Testis (tissue), 2 donors: Measurements from ENCODE around the gene RNF31.

Experiments used
- POLR2A ChIP-seq: fragments of 450-650 bp; IDR thresholded peaks from one replicate; pipeline ENCODE4 v1.6.1; 2017; ENCODE audit warnings: antibody characterized with exemption, mild to moderate bottlenecking, moderate library complexity
- TF ChIP-seq, protein P1 (sequence below), 3 experiments: fragments of 450-650 bp in 2 of 3; fragments of 200-600 bp in 1 of 3; sonication (generic) in 1 of 3; IDR thresholded peaks; one replicate each; pipeline ENCODE4 v1.5.1; 2016 to 2019; ENCODE audit warnings: antibody characterized with exemption in 3 of 3, mild to moderate bottlenecking in 2 of 3, moderate library complexity in 1 of 3

DNA sequence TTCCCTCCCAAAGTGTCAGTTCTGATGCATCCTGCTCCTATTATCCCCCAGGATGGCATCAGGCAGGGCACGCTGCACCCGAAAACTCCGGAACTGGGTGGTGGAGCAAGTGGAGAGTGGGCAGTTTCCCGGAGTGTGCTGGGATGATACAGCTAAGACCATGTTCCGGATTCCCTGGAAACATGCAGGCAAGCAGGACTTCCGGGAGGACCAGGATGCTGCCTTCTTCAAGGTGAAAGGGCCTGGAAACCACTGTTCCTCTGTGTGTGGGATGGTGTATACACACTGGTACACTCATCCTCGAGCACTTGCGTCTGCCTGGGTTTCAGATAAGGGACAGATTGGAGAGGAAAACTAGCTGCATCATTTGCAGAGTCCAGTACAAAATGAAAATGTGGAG, 14.8 kb downstream of the RNF31 start:
- TF ChIP-seq, protein P1, sequence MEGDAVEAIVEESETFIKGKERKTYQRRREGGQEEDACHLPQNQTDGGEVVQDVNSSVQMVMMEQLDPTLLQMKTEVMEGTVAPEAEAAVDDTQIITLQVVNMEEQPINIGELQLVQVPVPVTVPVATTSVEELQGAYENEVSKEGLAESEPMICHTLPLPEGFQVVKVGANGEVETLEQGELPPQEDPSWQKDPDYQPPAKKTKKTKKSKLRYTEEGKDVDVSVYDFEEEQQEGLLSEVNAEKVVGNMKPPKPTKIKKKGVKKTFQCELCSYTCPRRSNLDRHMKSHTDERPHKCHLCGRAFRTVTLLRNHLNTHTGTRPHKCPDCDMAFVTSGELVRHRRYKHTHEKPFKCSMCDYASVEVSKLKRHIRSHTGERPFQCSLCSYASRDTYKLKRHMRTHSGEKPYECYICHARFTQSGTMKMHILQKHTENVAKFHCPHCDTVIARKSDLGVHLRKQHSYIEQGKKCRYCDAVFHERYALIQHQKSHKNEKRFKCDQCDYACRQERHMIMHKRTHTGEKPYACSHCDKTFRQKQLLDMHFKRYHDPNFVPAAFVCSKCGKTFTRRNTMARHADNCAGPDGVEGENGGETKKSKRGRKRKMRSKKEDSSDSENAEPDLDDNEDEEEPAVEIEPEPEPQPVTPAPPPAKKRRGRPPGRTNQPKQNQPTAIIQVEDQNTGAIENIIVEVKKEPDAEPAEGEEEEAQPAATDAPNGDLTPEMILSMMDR (IDR thresholded peaks at IDR 0.05) = no peak
- no peak for TF ChIP-seq POLR2A
